HepG2 (cell line): Measurements from ENCODE around the gene NAPB. TPM values are rescaled to one million over a fixed set of nuclear protein-coding genes. Genes with fewer than 3 reads are reported as not detected.

Experiments used
- AGO1 ChIP-seq: fragments of 200-400 bp; formaldehyde crosslinking; IDR thresholded peaks from 2 replicates; pipeline ENCODE4 v1.6.1; 2017; ENCODE audit warnings: mild to moderate bottlenecking, low read depth, low read length, moderate library complexity; ENCODE audit not compliant: poor library complexity, severe bottlenecking
- FOXO1 ChIP-seq: sonication (generic); formaldehyde crosslinking; IDR thresholded peaks from 2 replicates; pipeline ENCODE4 v1.4.0; 2020; ENCODE audit warnings: missing genetic modification reagents
- MXI1 ChIP-seq: IDR thresholded peaks from 3 replicates; pipeline ENCODE4 v1.6.1; 2012; ENCODE audit warnings: low read depth, low read length, inconsistent platforms, borderline replicate concordance
- PATZ1 ChIP-seq: sonication (generic); formaldehyde crosslinking; IDR thresholded peaks from 2 replicates; pipeline ENCODE4 v1.4.0; 2020; ENCODE audit warnings: missing genetic modification reagents
- PHF21A ChIP-seq: sonication (generic); formaldehyde crosslinking; IDR thresholded peaks from 2 replicates; pipeline ENCODE4 v1.5.0; 2020; ENCODE audit warnings: mild to moderate bottlenecking, missing genetic modification reagents
- POLR2G ChIP-seq: fragments of 200-400 bp; formaldehyde crosslinking; IDR thresholded peaks from 2 replicates; pipeline ENCODE4 v1.6.1; 2018; ENCODE audit warnings: mild to moderate bottlenecking, low read depth, low read length, moderate library complexity
- RFX5 ChIP-seq: IDR thresholded peaks from 2 replicates; pipeline ENCODE4 v1.6.1; 2011; ENCODE audit warnings: low read depth, low read length, improper control_type of control experiment
- TGIF2 ChIP-seq: IDR thresholded peaks from 2 replicates; pipeline ENCODE4 v1.6.1; 2016; ENCODE audit warnings: control low read depth, missing compliant biosample characterization
- ZNF687 ChIP-seq: sonication (generic); formaldehyde crosslinking; IDR thresholded peaks from 2 replicates; pipeline ENCODE4 v1.5.1; 2020; ENCODE audit warnings: mild to moderate bottlenecking, missing genetic modification reagents, moderate library complexity
- ZNF777 ChIP-seq: sonication (generic); formaldehyde crosslinking; IDR thresholded peaks from 2 replicates; pipeline ENCODE4 v1.4.0; 2020; ENCODE audit warnings: missing genetic modification reagents
- ZSCAN25 ChIP-seq: sonication (generic); formaldehyde crosslinking; IDR thresholded peaks from 2 replicates; pipeline ENCODE4 v1.8.0; 2022; ENCODE audit warnings: mild to moderate bottlenecking, missing genetic modification reagents
- polyA plus RNA-seq, 8 experiments: library from polyadenylated mRNA; depleted of rRNA in 3 of 8; stranded (reverse) in 7 of 8; unstranded in 1 of 8; fragments of >200 nt; fragmentation: Illumina TruSeq in 4 of 8; extraction: Trizol in 4 of 8; gene quantifications; 2 replicates each; pipeline versions ENCODE4 v1.2.1 to v1.2.3, GENCODE V29; 2011 to 2016; ENCODE audit warnings: low read depth in 4 of 8, missing spikeins in 1 of 8, mixed read lengths in 1 of 8; ENCODE audit not compliant: insufficient read depth in 1 of 8
- total RNA-seq, 5 experiments: library from RNA; depleted of rRNA; stranded (reverse); fragments of >200 nt; fragmentation: Illumina TruSeq; extraction: Trizol; gene quantifications; 2 replicates each; pipeline ENCODE4 v1.2.3, GENCODE V29; 2016; ENCODE audit warnings: low read depth in 1 of 5
- TF ChIP-seq, protein P1 (sequence below): sonication (generic); formaldehyde crosslinking; IDR thresholded peaks from 2 replicates; pipeline ENCODE4 v1.4.0; 2020; ENCODE audit warnings: mild to moderate bottlenecking, missing genetic modification reagents
- TF ChIP-seq, protein P2 (sequence below): sonication (generic); formaldehyde crosslinking; IDR thresholded peaks from 2 replicates; pipeline ENCODE4 v1.8.1; 2023; ENCODE audit warnings: mild to moderate bottlenecking, missing genetic modification reagents
- TF ChIP-seq, protein P3 (sequence below): sonication (generic); formaldehyde crosslinking; IDR thresholded peaks from 2 replicates; pipeline ENCODE4 v1.4.0; 2020; ENCODE audit warnings: missing genetic modification reagents

NAPB gene
- total and polyA plus RNA-seq, 2 of the 13 experiments (the other 11 are each of a cell fraction or from before 2014, with no cell fraction given), result 15.2 to 16.1 TPM

DNA sequence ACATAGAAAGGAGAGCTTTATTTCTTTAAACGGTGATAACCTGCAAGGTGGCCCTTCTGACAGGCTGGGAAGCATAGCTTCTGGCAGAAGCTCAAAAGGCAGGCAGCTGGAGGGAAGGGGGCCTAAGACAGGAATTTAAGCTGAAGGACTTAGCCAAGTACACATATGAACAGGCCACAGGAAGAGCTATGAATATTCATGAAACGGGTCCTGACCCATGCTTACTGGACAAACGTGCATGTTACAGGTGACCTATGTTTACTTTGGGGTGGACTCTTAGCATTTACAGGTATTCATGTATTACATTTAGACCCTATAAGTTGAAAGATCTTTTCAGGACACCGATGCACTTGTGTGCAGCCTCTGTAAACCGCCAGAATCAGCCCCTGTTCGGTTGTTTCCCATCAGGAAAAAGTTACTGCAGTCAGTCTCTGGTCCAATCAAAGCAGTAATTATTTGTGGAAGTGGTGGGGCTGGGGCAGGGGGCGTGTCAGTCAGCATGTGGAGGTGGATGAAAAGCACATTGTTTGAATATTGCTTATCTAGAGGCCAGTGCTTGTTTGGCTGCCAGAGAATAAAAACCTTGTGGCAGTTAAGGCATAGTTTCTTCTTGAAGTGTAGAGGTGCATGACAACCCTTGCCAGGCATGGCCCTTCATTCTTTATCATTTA is 62.2 kb downstream of the NAPB start (continued):
- TF ChIP-seq, protein P1, sequence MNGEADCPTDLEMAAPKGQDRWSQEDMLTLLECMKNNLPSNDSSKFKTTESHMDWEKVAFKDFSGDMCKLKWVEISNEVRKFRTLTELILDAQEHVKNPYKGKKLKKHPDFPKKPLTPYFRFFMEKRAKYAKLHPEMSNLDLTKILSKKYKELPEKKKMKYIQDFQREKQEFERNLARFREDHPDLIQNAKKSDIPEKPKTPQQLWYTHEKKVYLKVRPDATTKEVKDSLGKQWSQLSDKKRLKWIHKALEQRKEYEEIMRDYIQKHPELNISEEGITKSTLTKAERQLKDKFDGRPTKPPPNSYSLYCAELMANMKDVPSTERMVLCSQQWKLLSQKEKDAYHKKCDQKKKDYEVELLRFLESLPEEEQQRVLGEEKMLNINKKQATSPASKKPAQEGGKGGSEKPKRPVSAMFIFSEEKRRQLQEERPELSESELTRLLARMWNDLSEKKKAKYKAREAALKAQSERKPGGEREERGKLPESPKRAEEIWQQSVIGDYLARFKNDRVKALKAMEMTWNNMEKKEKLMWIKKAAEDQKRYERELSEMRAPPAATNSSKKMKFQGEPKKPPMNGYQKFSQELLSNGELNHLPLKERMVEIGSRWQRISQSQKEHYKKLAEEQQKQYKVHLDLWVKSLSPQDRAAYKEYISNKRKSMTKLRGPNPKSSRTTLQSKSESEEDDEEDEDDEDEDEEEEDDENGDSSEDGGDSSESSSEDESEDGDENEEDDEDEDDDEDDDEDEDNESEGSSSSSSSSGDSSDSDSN, result 0 out of 2 replicates have a peak, but pooled peaks have one; percentile 33
- TF ChIP-seq TGIF2 (CRISPR knock-in tag) (peak; percentile 71; the same call in 1 of the 2 replicates), ZNF777 (CRISPR knock-in tag) (no peak), FOXO1 (CRISPR knock-in tag) (0 out of 2 replicates have a peak, but pooled peaks have one; percentile 15), ZSCAN25 (CRISPR knock-in tag) (0 out of 2 replicates have a peak, but pooled peaks have one; percentile 43), POLR2G (0 out of 2 replicates have a peak, but pooled peaks have one; percentile 47), MXI1 (peak; percentile 89; the same call in 1 of the 3 replicates), PATZ1 (CRISPR knock-in tag) (peak; percentile 48), RFX5 (0 out of 2 replicates have a peak, but pooled peaks have one; percentile 3), ZNF687 (CRISPR knock-in tag) (no peak), AGO1 (no peak), PHF21A (CRISPR knock-in tag) (peak; percentile 45)
- TF ChIP-seq, protein P2, sequence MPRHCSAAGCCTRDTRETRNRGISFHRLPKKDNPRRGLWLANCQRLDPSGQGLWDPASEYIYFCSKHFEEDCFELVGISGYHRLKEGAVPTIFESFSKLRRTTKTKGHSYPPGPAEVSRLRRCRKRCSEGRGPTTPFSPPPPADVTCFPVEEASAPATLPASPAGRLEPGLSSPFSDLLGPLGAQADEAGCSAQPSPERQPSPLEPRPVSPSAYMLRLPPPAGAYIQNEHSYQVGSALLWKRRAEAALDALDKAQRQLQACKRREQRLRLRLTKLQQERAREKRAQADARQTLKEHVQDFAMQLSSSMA (CRISPR knock-in tag), result 0 out of 2 replicates have a peak, but pooled peaks have one; percentile 61
- TF ChIP-seq, protein P3, sequence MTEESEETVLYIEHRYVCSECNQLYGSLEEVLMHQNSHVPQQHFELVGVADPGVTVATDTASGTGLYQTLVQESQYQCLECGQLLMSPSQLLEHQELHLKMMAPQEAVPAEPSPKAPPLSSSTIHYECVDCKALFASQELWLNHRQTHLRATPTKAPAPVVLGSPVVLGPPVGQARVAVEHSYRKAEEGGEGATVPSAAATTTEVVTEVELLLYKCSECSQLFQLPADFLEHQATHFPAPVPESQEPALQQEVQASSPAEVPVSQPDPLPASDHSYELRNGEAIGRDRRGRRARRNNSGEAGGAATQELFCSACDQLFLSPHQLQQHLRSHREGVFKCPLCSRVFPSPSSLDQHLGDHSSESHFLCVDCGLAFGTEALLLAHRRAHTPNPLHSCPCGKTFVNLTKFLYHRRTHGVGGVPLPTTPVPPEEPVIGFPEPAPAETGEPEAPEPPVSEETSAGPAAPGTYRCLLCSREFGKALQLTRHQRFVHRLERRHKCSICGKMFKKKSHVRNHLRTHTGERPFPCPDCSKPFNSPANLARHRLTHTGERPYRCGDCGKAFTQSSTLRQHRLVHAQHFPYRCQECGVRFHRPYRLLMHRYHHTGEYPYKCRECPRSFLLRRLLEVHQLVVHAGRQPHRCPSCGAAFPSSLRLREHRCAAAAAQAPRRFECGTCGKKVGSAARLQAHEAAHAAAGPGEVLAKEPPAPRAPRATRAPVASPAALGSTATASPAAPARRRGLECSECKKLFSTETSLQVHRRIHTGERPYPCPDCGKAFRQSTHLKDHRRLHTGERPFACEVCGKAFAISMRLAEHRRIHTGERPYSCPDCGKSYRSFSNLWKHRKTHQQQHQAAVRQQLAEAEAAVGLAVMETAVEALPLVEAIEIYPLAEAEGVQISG (CRISPR knock-in tag), result no peak
